PC-9 (cell line): ENCODE data around the gene TCP11L1.

Source experiments
- EZH2 ChIP-seq: fragments of 200-600 bp; sonication (generic); IDR thresholded peaks from 2 replicates; pipeline ENCODE4 v1.8.0; 2017; ENCODE audit warnings: antibody characterized with exemption, low read depth
- TF ChIP-seq, protein P1 (sequence below): fragments of 200-600 bp; sonication (generic); conservative IDR thresholded peaks from 2 replicates; pipeline ENCODE4 v1.6.1; 2017; ENCODE audit warnings: mixed run types, antibody characterized with exemption, mild to moderate bottlenecking, moderate library complexity

DNA sequence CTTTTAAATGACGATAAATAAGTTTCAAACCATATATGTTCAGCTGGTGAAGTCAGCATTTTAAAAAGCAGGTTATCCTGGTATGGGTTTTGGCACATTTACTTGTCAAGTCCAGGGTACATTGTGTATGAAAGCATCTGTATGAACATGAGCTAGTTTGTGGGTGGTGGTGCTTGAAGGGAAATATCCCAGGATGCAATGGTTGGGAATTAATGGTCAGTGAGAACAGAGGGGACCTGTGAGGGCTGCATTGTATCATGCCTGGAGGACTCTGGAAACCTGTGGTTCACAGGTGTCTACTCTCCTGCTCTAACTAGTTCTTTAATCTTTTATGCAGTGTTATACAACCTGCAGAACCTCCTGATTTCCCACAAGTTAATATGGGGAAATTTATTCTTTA, 17.9 kb upstream of the TCP11L1 start:
- TF ChIP-seq, protein P1, sequence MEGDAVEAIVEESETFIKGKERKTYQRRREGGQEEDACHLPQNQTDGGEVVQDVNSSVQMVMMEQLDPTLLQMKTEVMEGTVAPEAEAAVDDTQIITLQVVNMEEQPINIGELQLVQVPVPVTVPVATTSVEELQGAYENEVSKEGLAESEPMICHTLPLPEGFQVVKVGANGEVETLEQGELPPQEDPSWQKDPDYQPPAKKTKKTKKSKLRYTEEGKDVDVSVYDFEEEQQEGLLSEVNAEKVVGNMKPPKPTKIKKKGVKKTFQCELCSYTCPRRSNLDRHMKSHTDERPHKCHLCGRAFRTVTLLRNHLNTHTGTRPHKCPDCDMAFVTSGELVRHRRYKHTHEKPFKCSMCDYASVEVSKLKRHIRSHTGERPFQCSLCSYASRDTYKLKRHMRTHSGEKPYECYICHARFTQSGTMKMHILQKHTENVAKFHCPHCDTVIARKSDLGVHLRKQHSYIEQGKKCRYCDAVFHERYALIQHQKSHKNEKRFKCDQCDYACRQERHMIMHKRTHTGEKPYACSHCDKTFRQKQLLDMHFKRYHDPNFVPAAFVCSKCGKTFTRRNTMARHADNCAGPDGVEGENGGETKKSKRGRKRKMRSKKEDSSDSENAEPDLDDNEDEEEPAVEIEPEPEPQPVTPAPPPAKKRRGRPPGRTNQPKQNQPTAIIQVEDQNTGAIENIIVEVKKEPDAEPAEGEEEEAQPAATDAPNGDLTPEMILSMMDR, result no peak
- TF ChIP-seq EZH2, result no peak
